Uterus (tissue), 2 donors: Measurements from ENCODE around the gene BCAS3.

Experiments
- CTCF ChIP-seq, 4 experiments: fragments of 200-600 bp in 2 of 4; fragments of 450-650 bp in 2 of 4; sonication (generic) in 2 of 4; IDR thresholded peaks; one replicate each; pipeline ENCODE4 v1.5.1; 2016 to 2019; ENCODE audit warnings: antibody characterized with exemption in 4 of 4, mild to moderate bottlenecking in 2 of 4, moderate library complexity in 1 of 4
- POLR2A ChIP-seq, 2 donors: fragments of 450-650 bp; IDR thresholded peaks; one replicate each; pipeline ENCODE4 v1.6.1; 2016; ENCODE audit warnings: antibody characterized with exemption in 2 of 2, mild to moderate bottlenecking in 1 of 2, moderate library complexity in 1 of 2

- TF ChIP-seq POLR2A (IDR thresholded peaks at IDR 0.05) (no peak), CTCF (IDR thresholded peaks at IDR 0.05) (no peak)
These were observed 38.7 kb upstream of the BCAS3 start for GRCh38 chr17:60639019-60639330.
